GM10847 (cell line): ENCODE data around the gene TTC6.

Experiments
- POLR2A ChIP-seq: IDR thresholded peaks from 2 replicates; pipeline ENCODE4 v1.6.1; 2011; ENCODE audit not compliant: insufficient read length; ENCODE audit errors: extremely low read depth

TTC6 gene

GRCh38 chr14:37601865-37602264 lies 6.4 kb downstream of the TTC6 start:
- TF ChIP-seq POLR2A = no peak

GRCh38 chr14:37602605-37603453 lies 7.4 kb downstream of the TTC6 start:
- TF ChIP-seq POLR2A = no peak

- no peak for TF ChIP-seq POLR2A
Observed at GRCh38 chr14:37603688-37604251, 8.3 kb downstream of the TTC6 start.

- no peak for TF ChIP-seq POLR2A
Observed at GRCh38 chr14:37606678-37607077, 11.2 kb downstream of the TTC6 start.

GRCh38 chr14:37608649-37609048 lies 13.2 kb downstream of the TTC6 start:
- TF ChIP-seq POLR2A = no peak

- no peak for TF ChIP-seq POLR2A
Observed at GRCh38 chr14:37610945-37611523, 15.6 kb downstream of the TTC6 start.

GRCh38 chr14:37615582-37616289 lies 20.3 kb downstream of the TTC6 start:
- no peak for TF ChIP-seq POLR2A

- no peak for TF ChIP-seq POLR2A
Observed at GRCh38 chr14:37616853-37617252, 21.4 kb downstream of the TTC6 start.

GRCh38 chr14:37617864-37618365 lies 22.5 kb downstream of the TTC6 start:
- TF ChIP-seq POLR2A = no peak

- TF ChIP-seq POLR2A = no peak
Observed at GRCh38 chr14:37618498-37619028, 23.1 kb downstream of the TTC6 start.

GRCh38 chr14:37620856-37621255 lies 25.4 kb downstream of the TTC6 start:
- no peak for TF ChIP-seq POLR2A

- TF ChIP-seq POLR2A = no peak
Observed at GRCh38 chr14:37622231-37622923, 26.9 kb downstream of the TTC6 start.

- TF ChIP-seq POLR2A = no peak
Observed at GRCh38 chr14:37623426-37623951, 28.1 kb downstream of the TTC6 start.

GRCh38 chr14:37623971-37624370 lies 28.5 kb downstream of the TTC6 start:
- TF ChIP-seq POLR2A = no peak
